ENCODE measurements around the gene NKX6-1.

- no peak for TF ChIP-seq EZH2 (IDR thresholded peaks at IDR 0.05; ENCODE audit: low read length, missing control alignments)
- TF ChIP-seq, protein P1, sequence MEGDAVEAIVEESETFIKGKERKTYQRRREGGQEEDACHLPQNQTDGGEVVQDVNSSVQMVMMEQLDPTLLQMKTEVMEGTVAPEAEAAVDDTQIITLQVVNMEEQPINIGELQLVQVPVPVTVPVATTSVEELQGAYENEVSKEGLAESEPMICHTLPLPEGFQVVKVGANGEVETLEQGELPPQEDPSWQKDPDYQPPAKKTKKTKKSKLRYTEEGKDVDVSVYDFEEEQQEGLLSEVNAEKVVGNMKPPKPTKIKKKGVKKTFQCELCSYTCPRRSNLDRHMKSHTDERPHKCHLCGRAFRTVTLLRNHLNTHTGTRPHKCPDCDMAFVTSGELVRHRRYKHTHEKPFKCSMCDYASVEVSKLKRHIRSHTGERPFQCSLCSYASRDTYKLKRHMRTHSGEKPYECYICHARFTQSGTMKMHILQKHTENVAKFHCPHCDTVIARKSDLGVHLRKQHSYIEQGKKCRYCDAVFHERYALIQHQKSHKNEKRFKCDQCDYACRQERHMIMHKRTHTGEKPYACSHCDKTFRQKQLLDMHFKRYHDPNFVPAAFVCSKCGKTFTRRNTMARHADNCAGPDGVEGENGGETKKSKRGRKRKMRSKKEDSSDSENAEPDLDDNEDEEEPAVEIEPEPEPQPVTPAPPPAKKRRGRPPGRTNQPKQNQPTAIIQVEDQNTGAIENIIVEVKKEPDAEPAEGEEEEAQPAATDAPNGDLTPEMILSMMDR (conservative IDR thresholded peaks at IDR 0.05 in 1 of 2, IDR thresholded peaks at IDR 0.05 in 1 of 2; ENCODE audit: low read depth in 1 of 2, low read length in 2 of 2), result no peak
Measured at GRCh38 chr4:84527391-84527790, 28.3 kb upstream of the NKX6-1 start.

Measured in fibroblast of lung (primary cell).